Effector CD8-positive, alpha-beta T cell (primary cell): ENCODE measurements around the gene MAPKAPK5.
A peak's percentile ranks its signal among the peaks of the same experiment; 100 is the strongest.
"Not testable (repeated sequence)": the region's sequence is repeated elsewhere in the genome, so short reads cannot be mapped to it uniquely, and the experiment has no call there.

Experiments used
- DNase-seq: peaks from one replicate; lab custom pipeline; 2025; lab: John Stamatoyannopoulos, UW
- total RNA-seq, 4 experiments: gene quantifications; one replicate each; lab custom pipeline; 2026; lab: John Stamatoyannopoulos, UW

The MAPKAPK5 gene, protein sequence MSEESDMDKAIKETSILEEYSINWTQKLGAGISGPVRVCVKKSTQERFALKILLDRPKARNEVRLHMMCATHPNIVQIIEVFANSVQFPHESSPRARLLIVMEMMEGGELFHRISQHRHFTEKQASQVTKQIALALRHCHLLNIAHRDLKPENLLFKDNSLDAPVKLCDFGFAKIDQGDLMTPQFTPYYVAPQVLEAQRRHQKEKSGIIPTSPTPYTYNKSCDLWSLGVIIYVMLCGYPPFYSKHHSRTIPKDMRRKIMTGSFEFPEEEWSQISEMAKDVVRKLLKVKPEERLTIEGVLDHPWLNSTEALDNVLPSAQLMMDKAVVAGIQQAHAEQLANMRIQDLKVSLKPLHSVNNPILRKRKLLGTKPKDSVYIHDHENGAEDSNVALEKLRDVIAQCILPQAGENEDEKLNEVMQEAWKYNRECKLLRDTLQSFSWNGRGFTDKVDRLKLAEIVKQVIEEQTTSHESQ
- 91.6 to 118 (median 93.6) reads per million in 4 experiments for total RNA-seq

GRCh38 chr12:111841750-111842555 lies at the start of gene MAPKAPK5:
Gene MAPKAPK5 (plus strand): TSS chr12:111842228. CDS start chr12:111842734, 506 bp downstream.
- peak; percentile 95 for DNase-seq

DNA sequence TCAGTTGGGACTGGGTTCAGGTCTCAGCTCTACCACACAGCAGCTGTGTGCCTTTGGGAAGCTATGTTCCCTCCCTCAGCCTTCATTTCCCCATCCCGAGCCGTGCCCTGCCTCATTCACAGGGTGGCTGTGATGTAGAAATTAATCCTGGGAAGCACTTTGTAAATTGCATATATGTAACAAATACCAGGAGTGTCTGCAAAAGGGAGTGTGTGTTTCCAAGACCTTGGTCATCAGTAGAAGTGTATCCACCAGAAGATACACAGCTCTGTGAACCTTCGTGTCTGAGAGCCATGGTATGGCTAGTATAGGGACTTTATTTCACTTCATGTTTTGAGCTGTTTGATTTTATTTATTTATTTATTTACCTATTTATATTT lies 49.2 kb upstream of the MAPKAPK5 start:
- no peak for DNase-seq

GRCh38 chr12:111798182-111798581 lies 43.8 kb upstream of the MAPKAPK5 start:
- no peak for DNase-seq

- DNase-seq: no peak
Measured at GRCh38 chr12:111799758-111800157, 42.3 kb upstream of the MAPKAPK5 start.

DNA sequence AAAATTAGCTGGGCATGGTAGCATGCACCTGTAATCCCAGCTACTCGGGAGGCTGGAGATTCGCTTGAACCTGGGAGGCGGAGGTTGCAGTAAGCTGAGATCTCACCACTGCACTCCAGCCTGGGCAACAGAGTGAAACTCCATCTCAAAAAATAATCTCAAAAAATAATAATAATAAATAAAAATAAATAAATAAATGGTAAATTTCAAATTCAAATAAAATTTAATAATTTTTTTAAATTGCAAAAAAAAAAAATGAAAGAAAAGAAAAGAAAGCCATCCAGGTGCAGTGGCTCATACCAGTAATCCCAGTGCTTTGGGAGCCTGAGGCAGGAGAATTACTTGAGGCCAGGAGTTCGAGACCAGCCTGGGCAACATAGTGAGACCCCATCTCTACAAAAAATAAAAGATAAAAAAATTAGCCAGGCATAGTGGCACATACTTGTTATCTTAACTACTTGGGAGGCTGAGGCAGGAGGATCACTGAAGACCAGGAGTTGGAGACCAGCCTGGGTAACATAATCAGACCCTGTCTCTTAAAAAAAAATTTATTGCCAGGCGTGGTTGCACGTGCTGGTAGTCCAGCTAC lies 38.9 kb upstream of the MAPKAPK5 start:
- no peak for DNase-seq

GRCh38 chr12:111803851-111804250 lies 38.2 kb upstream of the MAPKAPK5 start:
- DNase-seq: no peak

DNA sequence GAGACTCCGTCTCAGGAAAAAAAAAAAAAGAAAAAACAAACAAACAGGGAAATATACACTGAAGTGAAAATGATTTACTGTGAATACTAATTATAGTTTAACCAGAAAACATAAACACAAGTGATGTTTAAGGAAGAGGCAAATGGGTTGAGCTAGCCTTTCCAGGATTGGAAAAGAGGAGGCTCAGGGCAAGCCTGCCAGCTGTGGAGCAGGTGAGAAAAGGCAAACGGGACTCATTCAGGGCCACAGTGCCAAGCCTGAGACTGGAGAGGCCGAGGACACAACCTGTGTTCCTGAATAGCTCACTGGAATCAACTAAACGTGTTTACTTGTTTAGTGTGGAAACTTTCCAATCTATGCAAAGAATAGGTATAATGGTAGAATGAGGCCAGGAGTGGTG lies 35.7 kb upstream of the MAPKAPK5 start:
- DNase-seq: no peak

- no peak for DNase-seq
Measured at GRCh38 chr12:111807232-111807631, 34.8 kb upstream of the MAPKAPK5 start.

DNA sequence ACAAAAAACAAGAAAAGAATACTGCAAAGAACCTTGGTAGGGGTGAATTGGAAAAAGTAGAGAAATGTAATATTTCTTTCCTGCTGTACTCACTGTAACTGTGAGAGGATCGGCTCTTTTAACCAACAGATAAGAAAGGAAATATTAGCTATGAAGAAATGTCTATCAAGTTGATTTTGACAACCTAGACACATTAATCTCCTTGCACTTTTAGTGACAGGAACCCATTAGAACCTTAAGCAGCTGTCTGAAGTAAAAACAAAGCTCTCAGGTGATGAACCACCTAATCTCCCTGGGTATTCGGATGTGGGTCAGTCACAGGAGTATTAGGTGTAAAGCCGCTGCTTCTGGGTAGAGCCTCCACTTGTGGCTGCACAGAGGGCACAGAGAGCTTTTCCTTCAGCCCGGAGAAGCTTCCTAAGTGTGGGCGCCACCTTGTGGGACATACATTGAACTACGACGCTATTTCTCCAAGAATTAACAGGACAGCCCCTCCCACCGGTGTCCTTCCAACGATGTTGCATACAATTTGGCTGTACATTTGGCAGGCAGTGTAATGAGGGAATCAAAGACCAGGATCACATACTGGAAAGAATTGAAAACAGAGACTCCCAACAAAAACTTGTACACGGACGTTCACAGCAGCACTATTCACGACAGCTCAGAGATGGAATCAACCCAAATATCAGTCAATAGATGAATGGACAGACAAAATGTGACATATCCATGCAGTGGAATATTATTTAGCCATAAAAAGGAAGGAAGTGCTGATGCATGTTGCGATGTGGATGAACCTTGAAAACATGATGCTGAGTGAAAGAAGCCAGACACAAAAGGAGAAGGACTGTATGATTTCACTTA lies 28.9 kb upstream of the MAPKAPK5 start:
- peak; percentile 15 for DNase-seq

DNA sequence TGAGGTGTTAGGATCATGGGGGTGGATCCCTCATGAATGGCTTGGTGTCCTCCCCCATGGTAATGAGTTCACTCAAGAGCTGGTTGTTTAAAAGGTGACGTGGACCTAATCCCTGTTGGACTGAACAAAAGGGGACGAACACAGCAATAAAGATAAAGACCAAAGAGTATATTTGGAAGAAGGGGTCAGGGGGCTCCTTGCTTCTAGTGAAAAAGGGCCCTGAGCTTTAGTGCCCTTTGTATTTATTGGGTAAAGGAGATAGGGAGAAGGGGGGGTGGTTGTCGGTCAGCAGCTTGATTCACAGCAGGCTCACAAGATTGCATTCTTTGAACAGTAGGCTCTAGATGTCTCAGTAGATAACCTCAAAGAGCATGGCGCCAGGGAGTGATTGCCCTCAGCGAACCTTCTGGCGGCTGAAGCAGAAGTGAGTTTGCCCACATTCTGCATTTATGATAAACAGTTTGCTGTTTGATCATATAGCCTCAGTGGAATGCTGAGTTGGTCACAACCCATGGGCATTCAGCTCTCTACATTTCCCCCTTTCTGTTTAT lies 25.9 kb upstream of the MAPKAPK5 start:
- no peak for DNase-seq

GRCh38 chr12:111816898-111817297 lies 25.1 kb upstream of the MAPKAPK5 start:
- not testable (repeated sequence) for DNase-seq

DNA sequence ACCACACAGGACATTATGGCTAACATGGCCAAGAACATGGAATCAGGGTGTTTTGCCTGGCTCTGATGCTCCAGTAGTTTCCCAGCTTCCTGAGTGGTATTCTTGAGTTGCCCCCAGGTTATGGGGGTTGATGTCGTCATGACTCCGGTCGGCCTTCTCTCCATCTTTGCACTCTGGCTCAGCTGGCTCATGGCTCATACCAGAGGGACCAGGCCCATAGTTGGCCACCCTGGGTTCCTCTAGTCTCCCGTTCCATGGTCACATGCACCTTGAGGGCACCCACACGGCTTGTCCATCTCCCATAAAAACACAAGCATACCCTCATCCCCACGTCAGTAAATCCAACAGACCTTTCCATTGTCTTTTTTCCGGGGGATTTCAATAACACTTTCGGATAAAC lies 23.7 kb upstream of the MAPKAPK5 start:
- DNase-seq: no peak

GRCh38 chr12:111819191-111820158 lies 22.6 kb upstream of the MAPKAPK5 start:
- no peak for DNase-seq

GRCh38 chr12:111820828-111821227 lies 21.2 kb upstream of the MAPKAPK5 start:
- not testable (repeated sequence) for DNase-seq

- DNase-seq: no peak
Measured at GRCh38 chr12:111822886-111823285, 19.1 kb upstream of the MAPKAPK5 start.

DNA sequence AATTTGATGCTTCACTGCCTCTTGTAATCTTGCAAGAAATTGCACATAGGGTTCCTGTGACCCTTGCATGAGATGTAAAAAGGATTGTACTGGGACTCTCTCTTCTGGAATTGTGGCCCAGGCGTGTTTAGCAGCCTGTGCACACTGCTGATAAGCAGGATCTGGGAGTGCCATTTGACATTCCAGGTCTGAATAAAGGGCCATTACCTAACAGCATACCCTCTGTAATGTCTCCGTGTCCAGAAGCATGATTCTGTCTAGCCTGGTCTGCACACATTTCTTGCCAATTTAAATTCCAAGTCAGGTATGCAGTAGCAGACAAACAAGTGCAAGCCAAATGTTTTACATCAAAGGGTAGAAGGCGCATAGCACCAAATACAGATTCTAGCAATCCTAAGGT lies 18.1 kb upstream of the MAPKAPK5 start:
- DNase-seq: no peak

- not testable (repeated sequence) for DNase-seq
Measured at GRCh38 chr12:111824312-111824711, 17.7 kb upstream of the MAPKAPK5 start.

- DNase-seq: no peak
Measured at GRCh38 chr12:111825509-111825908, 16.5 kb upstream of the MAPKAPK5 start.

DNA sequence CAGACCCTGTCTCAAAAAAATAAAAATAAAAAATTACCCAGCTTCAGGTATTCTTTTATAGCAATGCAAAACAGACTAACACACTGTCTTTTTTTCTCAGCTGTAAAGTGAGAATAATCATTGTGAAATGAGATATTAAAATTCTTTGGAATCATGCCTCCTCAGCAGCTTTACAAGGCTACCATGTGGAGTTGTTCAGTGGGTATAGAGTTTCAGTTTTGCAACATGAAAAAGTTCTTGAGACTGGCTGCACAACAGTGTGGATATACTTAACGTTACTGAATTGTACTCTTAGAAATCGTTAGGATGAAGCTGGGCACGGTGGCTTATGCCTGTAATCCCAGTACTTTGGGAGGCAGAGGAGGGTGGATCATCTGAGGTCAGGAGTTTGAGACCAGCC lies 15.7 kb upstream of the MAPKAPK5 start:
- DNase-seq: no peak

- DNase-seq: no peak
Measured at GRCh38 chr12:111826992-111827391, 15.0 kb upstream of the MAPKAPK5 start.
